ENCODE measurements around the gene FOXD1.
"Not testable (repeated sequence)": the region's sequence is repeated elsewhere in the genome, so short reads cannot be mapped to it uniquely, and the experiment has no call there.

The FOXD1 gene

DNA sequence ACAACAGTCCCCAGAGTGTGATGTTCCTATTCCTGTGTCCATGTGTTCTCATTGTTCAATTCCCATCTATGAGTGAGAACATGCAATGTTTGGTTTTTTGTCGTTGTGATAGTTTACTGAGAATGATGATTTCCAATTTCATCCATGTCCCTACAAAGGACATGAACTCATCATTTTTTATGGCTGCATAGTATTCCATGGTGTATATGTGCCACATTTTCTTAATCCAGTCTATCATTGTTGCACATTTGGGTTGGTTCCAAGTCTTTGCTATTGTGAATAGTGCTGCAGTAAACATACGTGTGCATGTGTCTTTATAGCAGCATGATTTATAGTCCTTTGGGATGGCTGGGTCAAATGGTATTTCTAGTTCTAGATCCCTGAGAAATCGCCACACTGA is 20.1 kb upstream of the FOXD1 start:
- H3K4me1 ChIP-seq (ENCODE audit: control insufficient read depth in 2 of 2, insufficient read depth in 2 of 2, low read length in 2 of 2); H3K9ac ChIP-seq (ENCODE audit: low read depth in 1 of 2, low read length in 2 of 2); H3K27ac ChIP-seq (ENCODE audit: low read depth in 2 of 2, low read length in 2 of 2); H3K27me3 ChIP-seq (ENCODE audit: control insufficient read depth in 2 of 2, insufficient read depth in 2 of 2, low read length in 2 of 2); H3K4me3 ChIP-seq (ENCODE audit: low read length in 2 of 2); H3K36me3 ChIP-seq (ENCODE audit: control insufficient read depth in 2 of 2, insufficient read depth in 2 of 2, low read length in 2 of 2); H3K9me3 ChIP-seq (ENCODE audit: control insufficient read depth in 2 of 2, low read length in 2 of 2): not testable (repeated sequence)

- Histone ChIP-seq H3K9me3 (ENCODE audit: control insufficient read depth in 2 of 2, low read length in 2 of 2) (no peaks in the 10 kb centered on the region), H3K27me3 (ENCODE audit: control insufficient read depth in 2 of 2, insufficient read depth in 2 of 2, low read length in 2 of 2) (no peaks in the 10 kb centered on the region), H3K9ac (ENCODE audit: low read depth in 1 of 2, low read length in 2 of 2) (no peak overlapping the region), H3K4me1 (ENCODE audit: control insufficient read depth in 2 of 2, insufficient read depth in 2 of 2, low read length in 2 of 2) (no peaks in the 10 kb centered on the region), H3K4me3 (ENCODE audit: low read length in 2 of 2) (no peak overlapping the region), H3K27ac (ENCODE audit: low read depth in 2 of 2, low read length in 2 of 2) (no peak overlapping the region), H3K36me3 (ENCODE audit: control insufficient read depth in 2 of 2, insufficient read depth in 2 of 2, low read length in 2 of 2) (no peaks in the 10 kb centered on the region)
Observed at GRCh38 chr5:73464016-73464745, 15.6 kb upstream of the FOXD1 start.

- Histone ChIP-seq H3K27me3 (ENCODE audit: control insufficient read depth in 2 of 2, insufficient read depth in 2 of 2, low read length in 2 of 2) (no peaks in the 10 kb centered on the region), H3K27ac (ENCODE audit: low read depth in 2 of 2, low read length in 2 of 2) (no peak overlapping the region), H3K9ac (ENCODE audit: low read depth in 1 of 2, low read length in 2 of 2) (no peak overlapping the region), H3K4me1 (ENCODE audit: control insufficient read depth in 2 of 2, insufficient read depth in 2 of 2, low read length in 2 of 2) (no peaks in the 10 kb centered on the region), H3K9me3 (ENCODE audit: control insufficient read depth in 2 of 2, low read length in 2 of 2) (no peaks in the 10 kb centered on the region), H3K4me3 (ENCODE audit: low read length in 2 of 2) (no peak overlapping the region), H3K36me3 (ENCODE audit: control insufficient read depth in 2 of 2, insufficient read depth in 2 of 2, low read length in 2 of 2) (no peaks in the 10 kb centered on the region)
Observed at GRCh38 chr5:73460133-73460532, 11.6 kb upstream of the FOXD1 start.

DNA sequence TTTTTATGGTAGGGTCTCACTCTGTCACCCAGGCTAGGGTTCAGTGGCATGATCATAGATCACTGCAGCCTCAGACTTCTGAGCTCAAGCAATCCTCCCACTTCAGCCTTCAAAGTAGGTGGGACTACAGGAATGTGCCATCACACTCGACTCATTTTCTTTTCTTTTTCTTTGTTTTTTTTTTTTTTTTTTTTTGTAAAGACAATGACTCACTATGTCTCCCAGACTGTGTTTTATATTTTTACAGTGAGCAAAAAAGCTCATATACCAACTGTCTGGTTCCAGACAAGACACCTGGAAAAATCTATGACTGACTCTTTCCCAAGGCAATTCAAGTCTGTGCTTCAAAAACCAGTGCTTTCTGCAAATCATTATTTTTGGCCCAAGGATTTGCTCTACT is 10.8 kb upstream of the FOXD1 start:
- peaks cover 2 to 5% of the 10 kb centered on the region in 2 donors for H3K27me3 ChIP-seq (ENCODE audit: control insufficient read depth in 2 of 2, insufficient read depth in 2 of 2, low read length in 2 of 2)
- H3K9ac ChIP-seq (ENCODE audit: low read depth in 1 of 2, low read length in 2 of 2) = no peak overlapping the region
- no peak overlapping the region for H3K4me3 ChIP-seq (ENCODE audit: low read length in 2 of 2)
- no peak overlapping the region for H3K27ac ChIP-seq (ENCODE audit: low read depth in 2 of 2, low read length in 2 of 2)
- H3K4me1 ChIP-seq (ENCODE audit: control insufficient read depth in 2 of 2, insufficient read depth in 2 of 2, low read length in 2 of 2) = no peaks in the 10 kb centered on the region
- H3K36me3 ChIP-seq (ENCODE audit: control insufficient read depth in 2 of 2, insufficient read depth in 2 of 2, low read length in 2 of 2) = no peaks in the 10 kb centered on the region
- no peaks in the 10 kb centered on the region for H3K9me3 ChIP-seq (ENCODE audit: control insufficient read depth in 2 of 2, low read length in 2 of 2)

DNA sequence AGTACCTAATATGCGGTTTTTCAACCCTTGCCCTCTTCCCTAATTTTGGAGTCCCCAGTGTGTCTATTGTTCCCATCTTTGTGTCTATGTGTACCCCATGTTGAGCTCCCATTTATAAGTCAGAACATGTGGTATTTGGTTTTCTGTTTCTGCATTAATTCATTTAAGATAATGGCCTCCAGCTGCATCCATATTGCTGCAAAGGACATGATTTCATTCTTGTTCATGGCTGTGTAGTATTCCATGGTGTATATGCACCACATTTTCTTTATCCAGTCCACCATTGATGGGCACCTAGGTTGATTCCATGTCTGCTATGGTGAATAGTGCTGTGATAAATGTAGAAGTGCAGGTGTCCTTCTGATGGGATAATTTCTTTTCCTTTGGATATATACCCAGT is 7.9 kb upstream of the FOXD1 start:
- H3K27ac ChIP-seq (ENCODE audit: low read depth in 2 of 2, low read length in 2 of 2); H3K4me1 ChIP-seq (ENCODE audit: control insufficient read depth in 2 of 2, insufficient read depth in 2 of 2, low read length in 2 of 2); H3K4me3 ChIP-seq (ENCODE audit: low read length in 2 of 2); H3K9ac ChIP-seq (ENCODE audit: low read depth in 1 of 2, low read length in 2 of 2); H3K9me3 ChIP-seq (ENCODE audit: control insufficient read depth in 2 of 2, low read length in 2 of 2); H3K36me3 ChIP-seq (ENCODE audit: control insufficient read depth in 2 of 2, insufficient read depth in 2 of 2, low read length in 2 of 2): not testable (repeated sequence)
- H3K27me3 ChIP-seq (ENCODE audit: control insufficient read depth in 2 of 2, insufficient read depth in 2 of 2, low read length in 2 of 2) = peaks cover 28 to 30% of the 10 kb centered on the region in 2 donors

DNA sequence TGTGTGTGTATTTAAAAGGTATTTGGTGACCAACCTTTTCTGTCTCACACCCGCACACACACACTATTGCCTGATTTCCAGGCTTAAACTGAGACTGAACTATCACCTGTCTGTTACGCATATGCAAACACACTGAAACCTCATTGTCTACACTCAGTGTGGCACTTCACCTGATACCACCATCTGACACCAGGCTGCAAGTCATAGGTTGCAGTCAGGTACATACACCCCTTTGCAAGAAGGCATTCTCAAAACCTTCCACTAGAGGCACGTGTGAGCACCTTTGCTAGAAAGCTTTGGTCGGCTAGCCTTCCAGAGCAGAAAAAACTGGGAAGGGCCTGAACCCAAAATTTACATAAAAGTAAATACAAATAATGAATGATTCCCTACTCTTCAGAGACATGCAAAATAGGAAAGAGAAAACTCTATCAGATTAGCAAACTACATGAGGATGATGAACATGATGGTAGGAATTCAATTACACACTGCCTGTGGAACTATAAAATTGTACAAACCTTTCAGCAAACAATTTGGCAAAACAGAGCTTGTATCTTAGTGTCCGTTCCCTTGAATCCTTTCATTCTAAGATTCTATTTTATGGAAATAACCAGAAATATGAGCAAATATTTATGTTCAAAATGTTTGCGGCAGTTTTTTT is 5.9 kb upstream of the FOXD1 start:
- Histone ChIP-seq H3K27ac (ENCODE audit: low read depth in 2 of 2, low read length in 2 of 2) (no peak overlapping the region), H3K4me1 (ENCODE audit: control insufficient read depth in 2 of 2, insufficient read depth in 2 of 2, low read length in 2 of 2) (peaks cover 0 to 4% of the 10 kb centered on the region in 2 donors), H3K27me3 (ENCODE audit: control insufficient read depth in 2 of 2, insufficient read depth in 2 of 2, low read length in 2 of 2) (peaks cover 46% of the 10 kb centered on the region in 2 donors), H3K9ac (ENCODE audit: low read depth in 1 of 2, low read length in 2 of 2) (no peak overlapping the region), H3K4me3 (ENCODE audit: low read length in 2 of 2) (no peak overlapping the region), H3K36me3 (ENCODE audit: control insufficient read depth in 2 of 2, insufficient read depth in 2 of 2, low read length in 2 of 2) (no peaks in the 10 kb centered on the region), H3K9me3 (ENCODE audit: control insufficient read depth in 2 of 2, low read length in 2 of 2) (no peaks in the 10 kb centered on the region)

DNA sequence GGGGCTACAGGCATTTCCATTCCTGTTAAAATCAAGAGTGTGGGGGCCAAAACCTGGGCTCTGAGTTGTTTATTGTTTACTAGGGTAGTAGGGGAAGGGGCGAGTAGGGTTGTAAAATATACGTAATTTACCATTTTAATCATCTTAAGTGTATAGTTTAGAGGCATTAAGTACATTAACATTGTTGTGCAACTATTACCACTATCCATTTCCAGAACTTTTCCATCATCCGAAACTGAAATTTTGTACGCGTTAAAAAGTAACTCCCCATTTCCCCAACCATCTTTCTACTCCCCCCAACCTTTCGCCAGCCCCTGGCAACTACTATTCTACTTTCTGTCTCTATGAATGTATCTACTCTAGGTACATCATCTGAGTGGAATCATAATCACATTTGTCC is 3.6 kb upstream of the FOXD1 start:
- H3K4me3 ChIP-seq (ENCODE audit: low read length in 2 of 2) = no peak overlapping the region
- H3K9me3 ChIP-seq (ENCODE audit: control insufficient read depth in 2 of 2, low read length in 2 of 2) = no peaks in the 10 kb centered on the region
- H3K4me1 ChIP-seq (ENCODE audit: control insufficient read depth in 2 of 2, insufficient read depth in 2 of 2, low read length in 2 of 2) = peaks cover 6 to 15% of the 10 kb centered on the region in 2 donors
- peaks cover 56 to 57% of the 10 kb centered on the region in 2 donors for H3K27me3 ChIP-seq (ENCODE audit: control insufficient read depth in 2 of 2, insufficient read depth in 2 of 2, low read length in 2 of 2)
- H3K36me3 ChIP-seq (ENCODE audit: control insufficient read depth in 2 of 2, insufficient read depth in 2 of 2, low read length in 2 of 2) = no peaks in the 10 kb centered on the region
- H3K9ac ChIP-seq (ENCODE audit: low read depth in 1 of 2, low read length in 2 of 2) = no peak overlapping the region
- no peak overlapping the region for H3K27ac ChIP-seq (ENCODE audit: low read depth in 2 of 2, low read length in 2 of 2)

- no peak overlapping the region for H3K9ac ChIP-seq (ENCODE audit: low read depth in 1 of 2, low read length in 2 of 2)
- no peak overlapping the region for H3K4me3 ChIP-seq (ENCODE audit: low read length in 2 of 2)
- peaks cover 60 to 61% of the 10 kb centered on the region in 2 donors for H3K27me3 ChIP-seq (ENCODE audit: control insufficient read depth in 2 of 2, insufficient read depth in 2 of 2, low read length in 2 of 2)
Observed at GRCh38 chr5:73451224-73452130, 2.9 kb upstream of the FOXD1 start.

DNA sequence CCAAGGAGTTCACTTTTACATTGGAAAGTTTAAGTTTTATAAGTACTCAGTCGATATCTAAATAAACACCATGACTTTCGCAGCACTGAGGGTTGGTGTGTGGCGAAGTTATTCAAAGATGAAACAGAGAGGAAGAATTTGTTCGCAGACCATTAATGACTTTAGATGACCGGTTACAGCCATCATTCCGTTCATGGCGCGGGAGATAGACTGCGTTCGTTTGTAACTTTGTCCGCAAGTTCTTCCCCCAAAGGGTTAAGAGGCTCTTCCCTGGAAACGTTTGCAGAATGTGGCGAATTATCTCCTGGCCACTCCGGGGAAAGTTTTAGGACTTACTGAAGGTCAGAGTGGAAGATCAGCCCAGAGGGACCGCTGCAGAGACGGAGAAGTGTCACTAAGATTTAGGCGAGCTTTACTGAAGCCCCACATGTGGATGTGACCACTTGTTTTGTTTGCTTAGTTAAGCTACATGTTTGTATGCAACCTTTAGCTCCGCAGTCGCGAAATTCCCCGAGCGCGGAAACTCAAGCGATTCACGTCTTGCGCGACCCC is 2.2 kb upstream of the FOXD1 start:
- H3K36me3 ChIP-seq (ENCODE audit: control insufficient read depth in 2 of 2, insufficient read depth in 2 of 2, low read length in 2 of 2) = no peaks in the 10 kb centered on the region
- H3K4me3 ChIP-seq (ENCODE audit: low read length in 2 of 2) = no peak overlapping the region
- H3K4me1 ChIP-seq (ENCODE audit: control insufficient read depth in 2 of 2, insufficient read depth in 2 of 2, low read length in 2 of 2) = peaks cover 6 to 17% of the 10 kb centered on the region in 2 donors
- H3K27me3 ChIP-seq (ENCODE audit: control insufficient read depth in 2 of 2, insufficient read depth in 2 of 2, low read length in 2 of 2) = peaks cover 66 to 69% of the 10 kb centered on the region in 2 donors
- no peak overlapping the region for H3K9ac ChIP-seq (ENCODE audit: low read depth in 1 of 2, low read length in 2 of 2)
- H3K27ac ChIP-seq (ENCODE audit: low read depth in 2 of 2, low read length in 2 of 2) = no peak overlapping the region
- no peaks in the 10 kb centered on the region for H3K9me3 ChIP-seq (ENCODE audit: control insufficient read depth in 2 of 2, low read length in 2 of 2)

More at GRCh38 chr5:73451224-73452130, 2.9 kb upstream of the FOXD1 start:
- Histone ChIP-seq H3K4me1 (ENCODE audit: control insufficient read depth in 2 of 2, insufficient read depth in 2 of 2, low read length in 2 of 2) (peaks cover 6 to 16% of the 10 kb centered on the region in 2 donors), H3K9me3 (ENCODE audit: control insufficient read depth in 2 of 2, low read length in 2 of 2) (no peaks in the 10 kb centered on the region), H3K36me3 (ENCODE audit: control insufficient read depth in 2 of 2, insufficient read depth in 2 of 2, low read length in 2 of 2) (no peaks in the 10 kb centered on the region), H3K27ac (ENCODE audit: low read depth in 2 of 2, low read length in 2 of 2) (no peak overlapping the region)
